ENCODE measurements around the gene FOXC2.
"Not testable (repeated sequence)": the region's sequence is repeated elsewhere in the genome, so short reads cannot be mapped to it uniquely, and the experiment has no call there.

Gene FOXC2

GRCh38 chr16:86574646-86575045 is 8.0 kb downstream of the FOXC2 start:
- no peak for DNase-seq

GRCh38 chr16:86575095-86575685 is 8.6 kb downstream of the FOXC2 start:
- DNase-seq = no peak

GRCh38 chr16:86575754-86576557 is 9.3 kb downstream of the FOXC2 start:
- DNase-seq = peak; percentile 33

- no peak for DNase-seq
Observed at GRCh38 chr16:86576591-86577313, 10.1 kb downstream of the FOXC2 start.

- DNase-seq = no peak
Observed at GRCh38 chr16:86577314-86577971, 10.8 kb downstream of the FOXC2 start.

- no peak for DNase-seq
Observed at GRCh38 chr16:86578061-86578599, 11.5 kb downstream of the FOXC2 start, which contains the start of gene FOXL1. Gene FOXL1 (plus strand): TSS chr16:86578549. CDS start chr16:86578724, 175 bp downstream.

GRCh38 chr16:86578611-86579267 is 12.1 kb downstream of the FOXC2 start:
- DNase-seq = no peak

- DNase-seq = no peak
Observed at GRCh38 chr16:86579268-86580062, 12.8 kb downstream of the FOXC2 start.

- no peak for DNase-seq
Observed at GRCh38 chr16:86580063-86580790, 13.6 kb downstream of the FOXC2 start.

- no peak for DNase-seq
Observed at GRCh38 chr16:86580791-86581170, 14.2 kb downstream of the FOXC2 start.

GRCh38 chr16:86581458-86581857 is 14.8 kb downstream of the FOXC2 start:
- no peak for DNase-seq

GRCh38 chr16:86584071-86584685 is 17.5 kb downstream of the FOXC2 start:
- no peak for DNase-seq

GRCh38 chr16:86584726-86585721 is 18.4 kb downstream of the FOXC2 start:
- no peak for DNase-seq

- no peak for DNase-seq
Observed at GRCh38 chr16:86585821-86586611, 19.4 kb downstream of the FOXC2 start.

GRCh38 chr16:86587487-86587886 is 20.9 kb downstream of the FOXC2 start:
- no peak for DNase-seq

GRCh38 chr16:86587955-86588354 is 21.3 kb downstream of the FOXC2 start:
- DNase-seq = not testable (repeated sequence)

GRCh38 chr16:86590501-86591144 is 24.0 kb downstream of the FOXC2 start:
- no peak for DNase-seq

GRCh38 chr16:86591270-86591669 is 24.6 kb downstream of the FOXC2 start:
- no peak for DNase-seq

Measured in hematopoietic multipotent progenitor cell treated with erythropoietin and hydrocortisone succinate and interleukin-3 and kit ligand, for 8 days (in vitro differentiated cells).